H9 (cell line): ENCODE results near the gene DLG5. TPM values are rescaled to one million over a fixed set of nuclear protein-coding genes. Genes with fewer than 3 reads are reported as not detected.

Experiments used
- DNase-seq: peaks from one replicate; pipeline ENCODE4 v3.0.0-alpha.2; 2017
- H2AFZ ChIP-seq: one replicate; pipeline ENCODE4 v1.6.1; 2013; ENCODE audit warnings: mild to moderate bottlenecking, low read length, control low read depth, moderate library complexity
- H2AK5ac ChIP-seq: 2 replicates; pipeline ENCODE4 v1.6.1; 2013; ENCODE audit warnings: low read length, control low read depth, mixed read lengths; ENCODE audit not compliant: insufficient read length
- H2BK120ac ChIP-seq: one replicate; pipeline ENCODE4 v1.6.1; 2013; ENCODE audit warnings: low read depth, mild to moderate bottlenecking, low read length, control low read depth, inconsistent platforms; ENCODE audit not compliant: poor library complexity, severe bottlenecking
- H2BK12ac ChIP-seq: 2 replicates; pipeline ENCODE4 v1.6.1; 2013; ENCODE audit warnings: low read length, control low read depth, mixed read lengths, low read depth; ENCODE audit not compliant: insufficient read length
- H2BK15ac ChIP-seq: 2 replicates; pipeline ENCODE4 v1.6.1; 2013; ENCODE audit warnings: low read depth, low read length, control low read depth
- H2BK20ac ChIP-seq: one replicate; pipeline ENCODE4 v1.6.1; 2013; ENCODE audit warnings: low read depth, mild to moderate bottlenecking, low read length, control low read depth, inconsistent platforms; ENCODE audit not compliant: poor library complexity, severe bottlenecking
- H2BK5ac ChIP-seq: 2 replicates; pipeline ENCODE4 v1.6.1; 2013; ENCODE audit warnings: low read length, control low read depth, mixed read lengths; ENCODE audit not compliant: insufficient read length
- H3K14ac ChIP-seq: 2 replicates; pipeline ENCODE4 v1.6.1; 2013; ENCODE audit warnings: low read length, control low read depth; ENCODE audit not compliant: insufficient read depth
- H3K18ac ChIP-seq: 2 replicates; pipeline ENCODE4 v1.6.1; 2013; ENCODE audit warnings: low read depth, mild to moderate bottlenecking, mixed read lengths, low read length, control low read depth; ENCODE audit not compliant: insufficient read length
- H3K23ac ChIP-seq: 2 replicates; pipeline ENCODE4 v1.6.1; 2013; ENCODE audit warnings: low read length, control low read depth, mixed read lengths, low read depth; ENCODE audit not compliant: insufficient read length
- H3K23me2 ChIP-seq: 2 replicates; pipeline ENCODE4 v1.6.1; 2013; ENCODE audit warnings: low read depth, mild to moderate bottlenecking, mixed read lengths, low read length, control low read depth; ENCODE audit not compliant: insufficient read length, poor library complexity, severe bottlenecking
- H3K27ac ChIP-seq: 2 replicates; pipeline ENCODE4 v1.5.1; 2013; ENCODE audit warnings: low read length, control low read depth, mixed read lengths, low read depth; ENCODE audit not compliant: insufficient read length
- H3K27me3 ChIP-seq: 2 replicates; pipeline ENCODE4 v1.6.1; 2013; ENCODE audit warnings: low read length, control low read depth, inconsistent platforms; ENCODE audit not compliant: insufficient read depth
- H3K4ac ChIP-seq: 2 replicates; pipeline ENCODE4 v1.6.1; 2013; ENCODE audit warnings: low read depth, mild to moderate bottlenecking, control low read depth, inconsistent platforms, low read length, moderate library complexity
- H3K4me1 ChIP-seq: 2 replicates; pipeline ENCODE4 v1.6.1; 2013; ENCODE audit warnings: low read length, control low read depth, inconsistent platforms; ENCODE audit not compliant: insufficient read depth
- H3K4me2 ChIP-seq: 2 replicates; pipeline ENCODE4 v1.6.1; 2013; ENCODE audit warnings: low read length, control low read depth, mixed read lengths; ENCODE audit not compliant: insufficient read length, insufficient read depth
- H3K56ac ChIP-seq: 2 replicates; pipeline ENCODE4 v1.6.1; 2013; ENCODE audit warnings: low read depth, mild to moderate bottlenecking, mixed read lengths, low read length, control low read depth; ENCODE audit not compliant: insufficient read length
- H3K79me1 ChIP-seq: 2 replicates; pipeline ENCODE4 v1.6.1; 2013; ENCODE audit warnings: low read depth, mild to moderate bottlenecking, moderate library complexity, low read length, control low read depth, inconsistent platforms; ENCODE audit not compliant: insufficient read depth, poor library complexity, severe bottlenecking
- H3K79me2 ChIP-seq: 2 replicates; pipeline ENCODE4 v1.6.1; 2013; ENCODE audit warnings: low read length, control low read depth, inconsistent platforms; ENCODE audit not compliant: insufficient read depth
- H3K9ac ChIP-seq: 2 replicates; pipeline ENCODE4 v1.6.1; 2013; ENCODE audit warnings: low read length, control low read depth, mixed read lengths; ENCODE audit not compliant: insufficient read length; ENCODE audit errors: extremely low read depth
- H3K9me3 ChIP-seq: one replicate; pipeline ENCODE4 v1.6.1; 2013; ENCODE audit warnings: low read depth, low read length, inconsistent platforms; ENCODE audit not compliant: control insufficient read depth
- H3T11ph ChIP-seq: one replicate; pipeline ENCODE4 v1.6.1; 2013; ENCODE audit warnings: mild to moderate bottlenecking, low read length, control low read depth, inconsistent platforms
- H4K20me1 ChIP-seq: one replicate; pipeline ENCODE4 v1.6.1; 2013; ENCODE audit not compliant: control insufficient read depth, insufficient read length, insufficient read depth
- H4K5ac ChIP-seq: 2 replicates; pipeline ENCODE4 v1.6.1; 2013; ENCODE audit warnings: low read depth, mild to moderate bottlenecking, mixed read lengths, low read length, control low read depth; ENCODE audit not compliant: insufficient read length
- H4K8ac ChIP-seq: replicated peaks from 2 replicates; pipeline ENCODE4 v1.6.1; 2013; ENCODE audit warnings: low read length, control low read depth, mixed read lengths, low read depth; ENCODE audit not compliant: insufficient read length
- H4K91ac ChIP-seq: 2 replicates; pipeline ENCODE4 v1.6.1; 2013; ENCODE audit warnings: low read depth, mild to moderate bottlenecking, moderate library complexity, mixed read lengths, low read length, control low read depth; ENCODE audit not compliant: insufficient read length
- H3K27ac Mint-ChIP-seq, 3 experiments: 2 replicates in 2 of 3; 3 replicates in 1 of 3; pipeline ENCODE4 v1.8.0; 2020 to 2021; ENCODE audit warnings: mixed read lengths in 3 of 3, mild to moderate bottlenecking in 1 of 3, moderate library complexity in 1 of 3
- H3K27me3 Mint-ChIP-seq: 2 replicates; pipeline ENCODE4 v1.8.0; 2021; ENCODE audit warnings: low read depth, mild to moderate bottlenecking, moderate library complexity, mixed read lengths
- H3K36me3 Mint-ChIP-seq, 3 experiments: 2 replicates in 2 of 3; 3 replicates in 1 of 3; pipeline ENCODE4 v1.8.0; 2020 to 2021; ENCODE audit warnings: low read depth in 3 of 3, mixed read lengths in 3 of 3; ENCODE audit not compliant: insufficient read depth in 1 of 3
- H3K4me1 Mint-ChIP-seq, 2 experiments: 2 replicates each; pipeline ENCODE4 v1.8.0; 2020; ENCODE audit warnings: mixed read lengths in 2 of 2
- H3K4me3 Mint-ChIP-seq, 2 experiments: 2 replicates in 1 of 2; 3 replicates in 1 of 2; pipeline ENCODE4 v1.8.0; 2020 to 2021; ENCODE audit warnings: mild to moderate bottlenecking in 2 of 2, mixed read lengths in 2 of 2, moderate library complexity in 1 of 2
- H3K9me3 Mint-ChIP-seq, 2 experiments: 2 replicates in 1 of 2; 3 replicates in 1 of 2; pipeline ENCODE4 v1.8.0; 2020; ENCODE audit warnings: mild to moderate bottlenecking in 2 of 2, mixed read lengths in 2 of 2, moderate library complexity in 1 of 2
- WGBS: extraction: QIAGEN DNeasy Blood & Tissue Kit; methylation state at CpG from one replicate; pipeline ENCODE4 v1.1.7; 2013; ENCODE audit warnings: missing lambda C conversion rate, low lambda C conversion rate, mixed read lengths; ENCODE audit not compliant: insufficient read length; ENCODE audit errors: extremely low coverage; 5-methylcytosine and 5-hydroxymethylcytosine counted together
- total RNA-seq: library from RNA; stranded (reverse); gene quantifications from 2 replicates; pipeline ENCODE4 v1.2.1, GENCODE V29; 2021
- TF ChIP-seq, protein P1 (sequence below): fragments of 200-600 bp; sonication (generic); conservative IDR thresholded peaks from 3 replicates; pipeline ENCODE4 v1.8.0; 2021; ENCODE audit warnings: antibody characterized with exemption, mild to moderate bottlenecking

Gene DLG5
- total RNA-seq, 1 experiment from 2014 or later, result 67.4 TPM

DNA sequence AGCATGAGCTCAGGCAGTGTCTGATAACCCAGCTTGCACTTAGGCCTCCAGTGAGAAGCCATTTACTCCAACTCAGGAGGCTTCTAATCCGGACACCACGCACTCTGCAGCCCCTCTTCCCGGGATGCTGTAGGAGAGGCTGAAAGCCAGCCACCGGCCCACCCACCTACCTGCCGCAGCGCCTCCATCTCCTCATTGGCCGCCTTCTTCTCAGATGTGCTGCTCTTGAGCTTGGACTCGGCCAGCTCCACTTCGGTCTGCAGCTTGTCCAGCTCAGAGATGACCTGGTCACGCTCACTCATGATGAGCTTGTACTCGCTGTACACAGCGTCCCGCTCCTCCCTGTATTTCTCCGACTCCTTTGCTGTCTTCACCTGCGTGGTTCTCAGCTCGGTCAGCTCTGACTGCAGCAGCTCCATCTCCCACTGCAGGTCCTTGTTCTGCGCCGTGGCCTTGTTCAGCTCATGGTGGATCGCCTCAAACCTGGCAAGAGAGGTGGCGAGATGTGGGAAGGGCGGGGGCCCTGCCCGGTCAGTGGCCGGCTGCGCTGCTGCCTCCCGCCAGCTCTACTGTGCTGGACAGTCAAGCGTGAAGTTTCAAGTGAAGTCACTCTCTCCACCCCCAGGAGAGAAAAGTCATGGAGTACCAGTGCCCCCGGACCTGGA is 84.7 kb downstream of the DLG5 start:
- Histone ChIP-seq H3K27me3 (no peaks in the 10 kb centered on the region), H4K20me1 (no peaks in the 10 kb centered on the region), H3T11ph (no peak overlapping the region), H2BK20ac (no peak overlapping the region), H3K79me2 (no peaks in the 10 kb centered on the region), H3K4ac (no peak overlapping the region), H2BK12ac (no peak overlapping the region), H2BK15ac (no peak overlapping the region), H2AFZ (no peak overlapping the region), H3K18ac (no peak overlapping the region), H3K14ac (no peak overlapping the region), H3K56ac (no peak overlapping the region), H2AK5ac (no peak overlapping the region), H2BK5ac (no peak overlapping the region), H3K4me2 (no peak overlapping the region), H3K27ac (no peak overlapping the region), H3K23me2 (no peaks in the 10 kb centered on the region), H3K9me3 (no peaks in the 10 kb centered on the region), H3K79me1 (no peaks in the 10 kb centered on the region), H3K9ac (no peak overlapping the region), H4K91ac (no peak overlapping the region), H4K8ac (no peak overlapping the region), H2BK120ac (no peak overlapping the region), H3K23ac (no peak overlapping the region), H3K4me1 (peaks cover 3% of the 10 kb centered on the region), H4K5ac (no peak overlapping the region)
- H3K36me3 Mint-ChIP-seq, result peaks cover 24 to 48% (median 43%) of the 10 kb centered on the region in 3 experiments; a peak in 6 of 7 replicates
- H3K4me1 Mint-ChIP-seq, result peaks cover 32 to 38% of the 10 kb centered on the region in 2 experiments
- no peaks in the 10 kb centered on the region; the same call in 1 of the 2 replicates for H3K27me3 Mint-ChIP-seq
- WGBS, result no CpG with 5 or more reads among the region's 27 CpGs
- DNase-seq, result no peak
- H3K4me3 Mint-ChIP-seq, result no peak overlapping the region
- no peak overlapping the region for H3K27ac Mint-ChIP-seq
- H3K9me3 Mint-ChIP-seq, result no peaks in the 10 kb centered on the region
- TF ChIP-seq, protein P1, sequence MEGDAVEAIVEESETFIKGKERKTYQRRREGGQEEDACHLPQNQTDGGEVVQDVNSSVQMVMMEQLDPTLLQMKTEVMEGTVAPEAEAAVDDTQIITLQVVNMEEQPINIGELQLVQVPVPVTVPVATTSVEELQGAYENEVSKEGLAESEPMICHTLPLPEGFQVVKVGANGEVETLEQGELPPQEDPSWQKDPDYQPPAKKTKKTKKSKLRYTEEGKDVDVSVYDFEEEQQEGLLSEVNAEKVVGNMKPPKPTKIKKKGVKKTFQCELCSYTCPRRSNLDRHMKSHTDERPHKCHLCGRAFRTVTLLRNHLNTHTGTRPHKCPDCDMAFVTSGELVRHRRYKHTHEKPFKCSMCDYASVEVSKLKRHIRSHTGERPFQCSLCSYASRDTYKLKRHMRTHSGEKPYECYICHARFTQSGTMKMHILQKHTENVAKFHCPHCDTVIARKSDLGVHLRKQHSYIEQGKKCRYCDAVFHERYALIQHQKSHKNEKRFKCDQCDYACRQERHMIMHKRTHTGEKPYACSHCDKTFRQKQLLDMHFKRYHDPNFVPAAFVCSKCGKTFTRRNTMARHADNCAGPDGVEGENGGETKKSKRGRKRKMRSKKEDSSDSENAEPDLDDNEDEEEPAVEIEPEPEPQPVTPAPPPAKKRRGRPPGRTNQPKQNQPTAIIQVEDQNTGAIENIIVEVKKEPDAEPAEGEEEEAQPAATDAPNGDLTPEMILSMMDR, result no peak
